ENCODE data around the gene ZNF281. TPM values are rescaled to one million over a fixed set of nuclear protein-coding genes. Genes with fewer than 3 reads are reported as not detected.

The ZNF281 gene
- total RNA-seq, 1 experiment from 2014 or later, result 23.3 TPM

DNA sequence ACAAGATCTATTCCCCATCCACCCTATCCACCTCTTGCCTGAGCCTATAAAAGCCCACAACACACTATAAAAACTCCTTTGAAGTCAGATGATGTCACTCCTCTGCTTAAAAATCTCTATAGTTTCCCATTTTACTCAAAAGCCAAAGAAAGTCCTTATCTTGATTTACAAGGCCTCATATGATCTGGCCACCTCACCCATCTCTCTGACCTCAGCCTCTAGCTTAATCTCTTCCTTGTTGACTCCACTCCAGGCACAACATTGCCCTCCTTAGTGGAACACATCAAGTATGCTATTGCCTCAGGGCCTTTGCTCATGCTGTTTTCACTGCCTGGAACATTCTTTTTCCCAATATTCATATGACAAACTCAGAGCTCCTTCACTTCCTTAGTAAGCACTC is 33.3 kb downstream of the ZNF281 start:
- Histone ChIP-seq H2AFZ (ENCODE audit: low read depth, low read length, poor library complexity, severe bottlenecking) (no peak overlapping the region), H3K4me2 (ENCODE audit: low read length) (no peak overlapping the region), H3K9me2 (ENCODE audit: insufficient read depth) (no peaks in the 10 kb centered on the region), H3K4me1 (ENCODE audit: control insufficient read depth in 1 of 2, insufficient read depth in 2 of 2, low read length in 2 of 2) (peaks cover 0 to 33% of the 10 kb centered on the region in 2 experiments; a peak in 3 of 4 replicates), H3K79me2 (ENCODE audit: insufficient read depth, low read length) (no peaks in the 10 kb centered on the region), H4K20me1 (ENCODE audit: insufficient read depth) (no peaks in the 10 kb centered on the region), H3K36me3 (ENCODE audit: control insufficient read depth in 1 of 2, insufficient read depth in 2 of 2, low read length in 2 of 2) (no peaks in the 10 kb centered on the region), H3K27ac (ENCODE audit: low read depth, low read length) (no peak overlapping the region), H3K27me3 (ENCODE audit: insufficient read depth, low read length) (no peaks in the 10 kb centered on the region), H3K4me3 (replicated peaks in 1 of 2; ENCODE audit: low read depth in 1 of 2, low read length in 2 of 2) (no peak overlapping the region), H3K9ac (ENCODE audit: low read length) (no peak overlapping the region), H3K9me3 (ENCODE audit: control insufficient read depth in 1 of 2, insufficient read depth in 1 of 2, low read depth in 1 of 2, low read length in 2 of 2) (no peaks in the 10 kb centered on the region)
- ChIA-PET RAD21 (ENCODE audit: low non-redundant PET in 1 of 2, low total read pairs in 2 of 2, uncharacterized antibody in 2 of 2, unreplicated experiment in 2 of 2) (no interaction called here), POLR2A (no interaction called here), CTCF (no interaction called here)
- intact Hi-C loops (cut with micrococcal nuclease), result no loop called here
- TF ChIP-seq CEBPB (IDR thresholded peaks at IDR 0.05; ENCODE audit: low read depth) (no peak), SIN3A (IDR thresholded peaks at IDR 0.05; ENCODE audit: low read depth) (no peak), ELF1 (IDR thresholded peaks at IDR 0.05; ENCODE audit: borderline replicate concordance, low read depth) (no peak), POLR2A (IDR thresholded peaks at IDR 0.05; ENCODE audit: borderline replicate concordance, extremely low read depth, insufficient read depth, insufficient read length) (no peak), ZNF274 (IDR thresholded peaks at IDR 0.05; ENCODE audit: low read depth, low read length) (no peak), YY1 (IDR thresholded peaks at IDR 0.05; ENCODE audit: extremely low read depth, insufficient replicate concordance, low read depth, low read length) (no peak), SP1 (IDR thresholded peaks at IDR 0.05; ENCODE audit: low read depth) (no peak), ZFX (IDR thresholded peaks at IDR 0.05) (no peak), RAD21 (IDR thresholded peaks at IDR 0.05; ENCODE audit: low read depth) (no peak), CBX3 (IDR thresholded peaks at IDR 0.05; ENCODE audit: low read depth) (no peak)
- TF ChIP-seq, protein P1, sequence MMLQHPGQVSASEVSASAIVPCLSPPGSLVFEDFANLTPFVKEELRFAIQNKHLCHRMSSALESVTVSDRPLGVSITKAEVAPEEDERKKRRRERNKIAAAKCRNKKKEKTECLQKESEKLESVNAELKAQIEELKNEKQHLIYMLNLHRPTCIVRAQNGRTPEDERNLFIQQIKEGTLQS (IDR thresholded peaks at IDR 0.05), result no peak
- TF ChIP-seq, protein P2, sequence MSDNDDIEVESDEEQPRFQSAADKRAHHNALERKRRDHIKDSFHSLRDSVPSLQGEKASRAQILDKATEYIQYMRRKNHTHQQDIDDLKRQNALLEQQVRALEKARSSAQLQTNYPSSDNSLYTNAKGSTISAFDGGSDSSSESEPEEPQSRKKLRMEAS (IDR thresholded peaks at IDR 0.05), result no peak
- DNase-seq (ENCODE audit: low read depth, low spot score), result no peak
- BruUV-seq (replicated peaks), result no TSS peak
- ATAC-seq, result no peak

Measured in HCT116 (cell line).